B cell (primary cell): ENCODE measurements around the gene SLIT3.

Source experiments
- CTCF ChIP-seq: fragments of 200-600 bp; IDR thresholded peaks from one replicate; pipeline ENCODE4 v1.8.0; 2022; ENCODE audit warnings: antibody characterized with exemption, mild to moderate bottlenecking
- EZH2 ChIP-seq: IDR thresholded peaks from 2 replicates; pipeline ENCODE4 v1.6.1; 2012; ENCODE audit warnings: borderline replicate concordance, low read depth, mild to moderate bottlenecking, moderate library complexity, low read length; ENCODE audit not compliant: insufficient read depth, poor library complexity, severe bottlenecking

- TF ChIP-seq CTCF (no peak), EZH2 (no peak)
These were observed 532.8 kb downstream of the SLIT3 start for GRCh38 chr5:168768172-168768571.
